ENCODE results near the gene FLT1.

- TF ChIP-seq, protein P1, sequence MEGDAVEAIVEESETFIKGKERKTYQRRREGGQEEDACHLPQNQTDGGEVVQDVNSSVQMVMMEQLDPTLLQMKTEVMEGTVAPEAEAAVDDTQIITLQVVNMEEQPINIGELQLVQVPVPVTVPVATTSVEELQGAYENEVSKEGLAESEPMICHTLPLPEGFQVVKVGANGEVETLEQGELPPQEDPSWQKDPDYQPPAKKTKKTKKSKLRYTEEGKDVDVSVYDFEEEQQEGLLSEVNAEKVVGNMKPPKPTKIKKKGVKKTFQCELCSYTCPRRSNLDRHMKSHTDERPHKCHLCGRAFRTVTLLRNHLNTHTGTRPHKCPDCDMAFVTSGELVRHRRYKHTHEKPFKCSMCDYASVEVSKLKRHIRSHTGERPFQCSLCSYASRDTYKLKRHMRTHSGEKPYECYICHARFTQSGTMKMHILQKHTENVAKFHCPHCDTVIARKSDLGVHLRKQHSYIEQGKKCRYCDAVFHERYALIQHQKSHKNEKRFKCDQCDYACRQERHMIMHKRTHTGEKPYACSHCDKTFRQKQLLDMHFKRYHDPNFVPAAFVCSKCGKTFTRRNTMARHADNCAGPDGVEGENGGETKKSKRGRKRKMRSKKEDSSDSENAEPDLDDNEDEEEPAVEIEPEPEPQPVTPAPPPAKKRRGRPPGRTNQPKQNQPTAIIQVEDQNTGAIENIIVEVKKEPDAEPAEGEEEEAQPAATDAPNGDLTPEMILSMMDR (IDR thresholded peaks at IDR 0.05; ENCODE audit: borderline replicate concordance, extremely low read depth, low read length, poor library complexity, severe bottlenecking): no peak
- no peak for TF ChIP-seq EZH2 (IDR thresholded peaks at IDR 0.05; ENCODE audit: borderline replicate concordance, low read depth, low read length, severe bottlenecking)
These were observed 168.9 kb downstream of the FLT1 start for GRCh38 chr13:28326056-28326455.

Measured in DND-41 (cell line).